ENCODE results near the gene ADGRL3.

DNA sequence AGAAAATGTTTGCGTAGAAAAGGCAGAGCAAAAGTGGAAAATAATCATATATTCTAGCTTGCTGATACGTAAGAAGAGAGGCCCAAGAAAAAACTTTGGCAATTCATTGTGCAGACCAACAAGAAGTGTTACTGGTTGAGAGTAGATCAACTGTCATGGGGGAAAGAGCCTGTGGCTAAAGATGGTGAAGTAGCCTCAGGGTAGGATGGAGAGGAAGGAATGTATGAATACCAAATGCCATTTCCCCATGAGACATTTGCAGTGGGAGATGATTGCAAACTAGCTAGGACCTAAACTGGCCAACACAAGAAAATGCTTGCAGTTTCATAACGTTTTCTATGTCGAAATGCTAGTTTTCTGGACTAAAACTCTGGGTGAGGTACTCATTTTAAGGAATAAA is 47.7 kb upstream of the ADGRL3 start:
- no peak for TF ChIP-seq GLIS3 (CRISPR knock-in tag; IDR thresholded peaks at IDR 0.05)
- TF ChIP-seq ZFP30 (CRISPR knock-in tag; IDR thresholded peaks at IDR 0.05): no peak
- TF ChIP-seq, protein P1, sequence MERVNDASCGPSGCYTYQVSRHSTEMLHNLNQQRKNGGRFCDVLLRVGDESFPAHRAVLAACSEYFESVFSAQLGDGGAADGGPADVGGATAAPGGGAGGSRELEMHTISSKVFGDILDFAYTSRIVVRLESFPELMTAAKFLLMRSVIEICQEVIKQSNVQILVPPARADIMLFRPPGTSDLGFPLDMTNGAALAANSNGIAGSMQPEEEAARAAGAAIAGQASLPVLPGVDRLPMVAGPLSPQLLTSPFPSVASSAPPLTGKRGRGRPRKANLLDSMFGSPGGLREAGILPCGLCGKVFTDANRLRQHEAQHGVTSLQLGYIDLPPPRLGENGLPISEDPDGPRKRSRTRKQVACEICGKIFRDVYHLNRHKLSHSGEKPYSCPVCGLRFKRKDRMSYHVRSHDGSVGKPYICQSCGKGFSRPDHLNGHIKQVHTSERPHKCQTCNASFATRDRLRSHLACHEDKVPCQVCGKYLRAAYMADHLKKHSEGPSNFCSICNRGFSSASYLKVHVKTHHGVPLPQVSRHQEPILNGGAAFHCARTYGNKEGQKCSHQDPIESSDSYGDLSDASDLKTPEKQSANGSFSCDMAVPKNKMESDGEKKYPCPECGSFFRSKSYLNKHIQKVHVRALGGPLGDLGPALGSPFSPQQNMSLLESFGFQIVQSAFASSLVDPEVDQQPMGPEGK (CRISPR knock-in tag; IDR thresholded peaks at IDR 0.05; ENCODE audit: borderline replicate concordance): no peak
- TF ChIP-seq, protein P2, sequence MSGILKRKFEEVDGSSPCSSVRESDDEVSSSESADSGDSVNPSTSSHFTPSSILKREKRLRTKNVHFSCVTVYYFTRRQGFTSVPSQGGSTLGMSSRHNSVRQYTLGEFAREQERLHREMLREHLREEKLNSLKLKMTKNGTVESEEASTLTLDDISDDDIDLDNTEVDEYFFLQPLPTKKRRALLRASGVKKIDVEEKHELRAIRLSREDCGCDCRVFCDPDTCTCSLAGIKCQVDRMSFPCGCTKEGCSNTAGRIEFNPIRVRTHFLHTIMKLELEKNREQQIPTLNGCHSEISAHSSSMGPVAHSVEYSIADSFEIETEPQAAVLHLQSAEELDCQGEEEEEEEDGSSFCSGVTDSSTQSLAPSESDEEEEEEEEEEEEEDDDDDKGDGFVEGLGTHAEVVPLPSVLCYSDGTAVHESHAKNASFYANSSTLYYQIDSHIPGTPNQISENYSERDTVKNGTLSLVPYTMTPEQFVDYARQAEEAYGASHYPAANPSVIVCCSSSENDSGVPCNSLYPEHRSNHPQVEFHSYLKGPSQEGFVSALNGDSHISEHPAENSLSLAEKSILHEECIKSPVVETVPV (CRISPR knock-in tag; IDR thresholded peaks at IDR 0.05): no peak
- no peak for TF ChIP-seq BACH2 (CRISPR knock-in tag; IDR thresholded peaks at IDR 0.05; ENCODE audit: borderline replicate concordance)
- no peak for TF ChIP-seq RARB (CRISPR knock-in tag; IDR thresholded peaks at IDR 0.05)
- TF ChIP-seq, protein P3, sequence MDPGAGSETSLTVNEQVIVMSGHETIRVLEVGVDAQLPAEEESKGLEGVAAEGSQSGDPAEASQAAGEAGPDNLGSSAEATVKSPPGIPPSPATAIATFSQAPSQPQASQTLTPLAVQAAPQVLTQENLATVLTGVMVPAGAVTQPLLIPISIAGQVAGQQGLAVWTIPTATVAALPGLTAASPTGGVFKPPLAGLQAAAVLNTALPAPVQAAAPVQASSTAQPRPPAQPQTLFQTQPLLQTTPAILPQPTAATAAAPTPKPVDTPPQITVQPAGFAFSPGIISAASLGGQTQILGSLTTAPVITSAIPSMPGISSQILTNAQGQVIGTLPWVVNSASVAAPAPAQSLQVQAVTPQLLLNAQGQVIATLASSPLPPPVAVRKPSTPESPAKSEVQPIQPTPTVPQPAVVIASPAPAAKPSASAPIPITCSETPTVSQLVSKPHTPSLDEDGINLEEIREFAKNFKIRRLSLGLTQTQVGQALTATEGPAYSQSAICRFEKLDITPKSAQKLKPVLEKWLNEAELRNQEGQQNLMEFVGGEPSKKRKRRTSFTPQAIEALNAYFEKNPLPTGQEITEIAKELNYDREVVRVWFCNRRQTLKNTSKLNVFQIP (CRISPR knock-in tag; IDR thresholded peaks at IDR 0.05; ENCODE audit: borderline replicate concordance, low read depth): no peak
- TF ChIP-seq CSDC2 (CRISPR knock-in tag; IDR thresholded peaks at IDR 0.05): no peak
- TF ChIP-seq, protein P4, sequence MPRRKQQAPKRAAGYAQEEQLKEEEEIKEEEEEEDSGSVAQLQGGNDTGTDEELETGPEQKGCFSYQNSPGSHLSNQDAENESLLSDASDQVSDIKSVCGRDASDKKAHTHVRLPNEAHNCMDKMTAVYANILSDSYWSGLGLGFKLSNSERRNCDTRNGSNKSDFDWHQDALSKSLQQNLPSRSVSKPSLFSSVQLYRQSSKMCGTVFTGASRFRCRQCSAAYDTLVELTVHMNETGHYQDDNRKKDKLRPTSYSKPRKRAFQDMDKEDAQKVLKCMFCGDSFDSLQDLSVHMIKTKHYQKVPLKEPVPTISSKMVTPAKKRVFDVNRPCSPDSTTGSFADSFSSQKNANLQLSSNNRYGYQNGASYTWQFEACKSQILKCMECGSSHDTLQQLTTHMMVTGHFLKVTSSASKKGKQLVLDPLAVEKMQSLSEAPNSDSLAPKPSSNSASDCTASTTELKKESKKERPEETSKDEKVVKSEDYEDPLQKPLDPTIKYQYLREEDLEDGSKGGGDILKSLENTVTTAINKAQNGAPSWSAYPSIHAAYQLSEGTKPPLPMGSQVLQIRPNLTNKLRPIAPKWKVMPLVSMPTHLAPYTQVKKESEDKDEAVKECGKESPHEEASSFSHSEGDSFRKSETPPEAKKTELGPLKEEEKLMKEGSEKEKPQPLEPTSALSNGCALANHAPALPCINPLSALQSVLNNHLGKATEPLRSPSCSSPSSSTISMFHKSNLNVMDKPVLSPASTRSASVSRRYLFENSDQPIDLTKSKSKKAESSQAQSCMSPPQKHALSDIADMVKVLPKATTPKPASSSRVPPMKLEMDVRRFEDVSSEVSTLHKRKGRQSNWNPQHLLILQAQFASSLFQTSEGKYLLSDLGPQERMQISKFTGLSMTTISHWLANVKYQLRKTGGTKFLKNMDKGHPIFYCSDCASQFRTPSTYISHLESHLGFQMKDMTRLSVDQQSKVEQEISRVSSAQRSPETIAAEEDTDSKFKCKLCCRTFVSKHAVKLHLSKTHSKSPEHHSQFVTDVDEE (CRISPR knock-in tag; IDR thresholded peaks at IDR 0.05): no peak
- no peak for TF ChIP-seq TOX (CRISPR knock-in tag; IDR thresholded peaks at IDR 0.05; ENCODE audit: borderline replicate concordance)
- no peak for TF ChIP-seq PPARA (CRISPR knock-in tag; IDR thresholded peaks at IDR 0.05; ENCODE audit: borderline replicate concordance)
- no peak for TF ChIP-seq ARNTL (CRISPR knock-in tag; IDR thresholded peaks at IDR 0.05; ENCODE audit: borderline replicate concordance, low read depth)
- no peak for TF ChIP-seq ZNF8 (CRISPR knock-in tag; IDR thresholded peaks at IDR 0.05)
- no peak for TF ChIP-seq ZNF70 (CRISPR knock-in tag; IDR thresholded peaks at IDR 0.05)
